NCI-H2227 treated with DMSO at 0.1 percent for 48 hours (cell line): ENCODE measurements around the gene AMPH.

Experiments
- DNase-seq: peaks from one replicate; lab custom pipeline; 2025; lab: John Stamatoyannopoulos, UW

Gene AMPH

GRCh38 chr7:38630720-38631673 lies at the start of gene AMPH:
TSS of gene AMPH (minus strand) at chr7:38631373. CDS start at chr7:38631351, 22 bp downstream.
- peak; percentile 62 for DNase-seq

GRCh38 chr7:38679419-38679818 lies 48.2 kb upstream of the AMPH start:
- no peak for DNase-seq

- DNase-seq, result no peak
Measured at GRCh38 chr7:38678698-38679054, 47.5 kb upstream of the AMPH start.

GRCh38 chr7:38677981-38678697 lies 47.0 kb upstream of the AMPH start:
- DNase-seq, result no peak

- no peak for DNase-seq
Measured at GRCh38 chr7:38675494-38676106, 44.4 kb upstream of the AMPH start.

- no peak for DNase-seq
Measured at GRCh38 chr7:38674513-38674912, 43.3 kb upstream of the AMPH start.

- no peak for DNase-seq
Measured at GRCh38 chr7:38673795-38674194, 42.6 kb upstream of the AMPH start.

GRCh38 chr7:38671911-38672905 lies 41.0 kb upstream of the AMPH start:
- no peak for DNase-seq

- DNase-seq, result no peak
Measured at GRCh38 chr7:38669965-38670520, 38.9 kb upstream of the AMPH start.

- no peak for DNase-seq
Measured at GRCh38 chr7:38664972-38665371, 33.8 kb upstream of the AMPH start.

- DNase-seq, result no peak
Measured at GRCh38 chr7:38660427-38661099, 29.4 kb upstream of the AMPH start.

- DNase-seq, result no peak
Measured at GRCh38 chr7:38659931-38660330, 28.8 kb upstream of the AMPH start.

- no peak for DNase-seq
Measured at GRCh38 chr7:38658921-38659320, 27.7 kb upstream of the AMPH start.

- no peak for DNase-seq
Measured at GRCh38 chr7:38656968-38657367, 25.8 kb upstream of the AMPH start.

- DNase-seq, result no peak
Measured at GRCh38 chr7:38655833-38656774, 24.9 kb upstream of the AMPH start.

- no peak for DNase-seq
Measured at GRCh38 chr7:38637957-38638356, 6.8 kb upstream of the AMPH start.

- DNase-seq, result no peak
Measured at GRCh38 chr7:38632411-38632810, 1.2 kb upstream of the AMPH start.

GRCh38 chr7:38629651-38630510 lies 1.3 kb downstream of the AMPH start:
- no peak for DNase-seq
